NCI-H187 treated with DMSO at 0.1 percent for 48 hours (cell line): ENCODE measurements around the gene PRAC1.

Source experiments
- DNase-seq: peaks from one replicate; lab custom pipeline; 2025; lab: John Stamatoyannopoulos, UW

PRAC1 gene

GRCh38 chr17:48722201-48722907 is at the start of gene PRAC1:
TSS of gene PRAC1 (minus strand) at chr17:48722518. CDS start at chr17:48722392, 126 bp downstream.
- DNase-seq, result no peak

- no peak for DNase-seq
These were observed 48.6 kb upstream of the PRAC1 start for GRCh38 chr17:48770954-48771353.

GRCh38 chr17:48769009-48769675 is 46.8 kb upstream of the PRAC1 start:
- no peak for DNase-seq

GRCh38 chr17:48767263-48767774 is 45.0 kb upstream of the PRAC1 start:
- no peak for DNase-seq

GRCh38 chr17:48761114-48761513 is 38.8 kb upstream of the PRAC1 start:
- DNase-seq, result no peak

GRCh38 chr17:48760411-48760810 is 38.1 kb upstream of the PRAC1 start:
- DNase-seq, result no peak

GRCh38 chr17:48759288-48759687 is 37.0 kb upstream of the PRAC1 start:
- DNase-seq, result no peak

- no peak for DNase-seq
These were observed 35.2 kb upstream of the PRAC1 start for GRCh38 chr17:48757524-48757961.

GRCh38 chr17:48756830-48757251 is 34.5 kb upstream of the PRAC1 start:
- DNase-seq, result no peak

- DNase-seq, result no peak
These were observed 33.0 kb upstream of the PRAC1 start for GRCh38 chr17:48755356-48755755.

- no peak for DNase-seq
These were observed 32.4 kb upstream of the PRAC1 start for GRCh38 chr17:48754500-48755261.

- no peak for DNase-seq
These were observed 31.6 kb upstream of the PRAC1 start for GRCh38 chr17:48753794-48754499.

GRCh38 chr17:48752399-48753288 is 30.3 kb upstream of the PRAC1 start:
- DNase-seq, result no peak

GRCh38 chr17:48751733-48752398 is 29.5 kb upstream of the PRAC1 start:
- no peak for DNase-seq

- DNase-seq, result no peak
These were observed 28.9 kb upstream of the PRAC1 start for GRCh38 chr17:48751172-48751571.

- DNase-seq, result no peak
These were observed 27.6 kb upstream of the PRAC1 start for GRCh38 chr17:48749621-48750553.

GRCh38 chr17:48748718-48749566 is 26.6 kb upstream of the PRAC1 start:
- no peak for DNase-seq
